ENCODE results near the gene TMEM215. TPM values are rescaled to one million over a fixed set of nuclear protein-coding genes. Genes with fewer than 3 reads are reported as not detected.

Gene TMEM215
- total RNA-seq, 4 donors from 2014 or later, result not detected

DNA sequence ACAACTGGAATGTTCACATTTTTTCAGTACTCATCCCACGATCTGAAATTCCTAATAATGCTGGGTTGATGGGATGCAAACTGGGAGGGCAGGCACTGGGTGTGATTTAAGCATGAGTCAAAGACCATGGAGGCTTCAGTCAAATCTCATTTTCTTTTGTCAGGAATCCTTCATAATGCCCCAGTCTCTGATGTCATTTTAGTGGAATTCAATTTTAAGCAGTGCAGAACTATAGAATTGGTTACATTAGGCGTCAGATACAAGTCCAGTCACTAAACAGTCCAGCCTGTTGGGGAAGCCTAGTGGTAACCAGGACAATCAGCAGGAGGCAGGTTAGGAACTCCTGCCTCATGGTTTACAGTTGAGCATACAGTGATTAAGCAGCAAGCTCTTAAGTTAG lies 41.0 kb upstream of the TMEM215 start:
- DNase-seq, result no peak
- Histone ChIP-seq H3K9me3 (no peaks in the 10 kb centered on the region), H3K36me3 (no peaks in the 10 kb centered on the region), H3K4me3 (no peak overlapping the region), H3K27me3 (no peaks in the 10 kb centered on the region), H3K4me1 (no peaks in the 10 kb centered on the region), H3K27ac (no peak overlapping the region)
- TF ChIP-seq, protein P1, sequence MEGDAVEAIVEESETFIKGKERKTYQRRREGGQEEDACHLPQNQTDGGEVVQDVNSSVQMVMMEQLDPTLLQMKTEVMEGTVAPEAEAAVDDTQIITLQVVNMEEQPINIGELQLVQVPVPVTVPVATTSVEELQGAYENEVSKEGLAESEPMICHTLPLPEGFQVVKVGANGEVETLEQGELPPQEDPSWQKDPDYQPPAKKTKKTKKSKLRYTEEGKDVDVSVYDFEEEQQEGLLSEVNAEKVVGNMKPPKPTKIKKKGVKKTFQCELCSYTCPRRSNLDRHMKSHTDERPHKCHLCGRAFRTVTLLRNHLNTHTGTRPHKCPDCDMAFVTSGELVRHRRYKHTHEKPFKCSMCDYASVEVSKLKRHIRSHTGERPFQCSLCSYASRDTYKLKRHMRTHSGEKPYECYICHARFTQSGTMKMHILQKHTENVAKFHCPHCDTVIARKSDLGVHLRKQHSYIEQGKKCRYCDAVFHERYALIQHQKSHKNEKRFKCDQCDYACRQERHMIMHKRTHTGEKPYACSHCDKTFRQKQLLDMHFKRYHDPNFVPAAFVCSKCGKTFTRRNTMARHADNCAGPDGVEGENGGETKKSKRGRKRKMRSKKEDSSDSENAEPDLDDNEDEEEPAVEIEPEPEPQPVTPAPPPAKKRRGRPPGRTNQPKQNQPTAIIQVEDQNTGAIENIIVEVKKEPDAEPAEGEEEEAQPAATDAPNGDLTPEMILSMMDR (IDR thresholded peaks at IDR 0.05), result no peak
- TF ChIP-seq POLR2A (IDR thresholded peaks at IDR 0.05), result no peak

DNA sequence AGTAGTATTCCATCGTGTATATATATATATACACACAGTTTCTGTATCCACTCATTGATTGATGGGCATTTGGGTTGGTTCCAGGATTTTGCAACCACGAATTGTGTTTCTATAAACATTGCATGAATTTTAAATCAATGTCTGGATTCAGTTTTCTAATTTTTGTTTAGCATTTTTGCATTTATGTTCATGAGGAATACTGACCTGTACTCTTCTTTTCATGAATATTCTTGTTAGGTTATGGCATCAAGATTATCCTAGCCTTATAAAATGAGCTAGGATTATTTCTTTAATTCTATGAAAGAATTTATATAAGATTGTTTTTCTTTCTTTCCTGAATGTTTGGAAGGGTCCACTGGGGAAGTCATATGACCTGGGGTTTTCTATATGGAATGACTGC lies 35.3 kb upstream of the TMEM215 start:
- TF ChIP-seq, protein P1 (IDR thresholded peaks at IDR 0.05), result no peak
- TF ChIP-seq POLR2A (IDR thresholded peaks at IDR 0.05), result no peak
- H3K4me1 ChIP-seq, result no peaks in the 10 kb centered on the region
- no peak overlapping the region for H3K4me3 ChIP-seq
- no peaks in the 10 kb centered on the region for H3K36me3 ChIP-seq
- DNase-seq, result no peak
- no peaks in the 10 kb centered on the region for H3K9me3 ChIP-seq
- no peak overlapping the region for H3K27ac ChIP-seq
- H3K27me3 ChIP-seq, result no peaks in the 10 kb centered on the region

DNA sequence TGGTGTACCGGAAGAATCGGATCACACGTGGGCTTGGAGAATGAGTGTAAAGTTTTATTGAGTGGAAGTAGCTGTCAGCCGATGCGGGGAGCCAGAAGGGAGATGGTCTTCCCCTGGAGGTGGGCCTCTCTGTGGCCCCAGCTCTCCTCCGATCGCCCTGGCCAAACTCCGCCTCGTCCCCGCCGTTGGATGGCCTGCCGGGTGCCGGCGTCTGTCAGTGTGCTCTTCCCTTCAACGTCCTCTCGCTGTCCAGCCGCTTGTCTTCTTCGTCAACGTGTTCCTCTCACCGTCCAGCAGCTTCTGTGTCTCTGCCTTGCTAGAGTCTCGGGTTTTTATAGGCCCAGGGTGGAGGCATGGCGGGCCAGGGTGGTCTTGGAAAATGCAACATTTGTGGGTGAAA lies 27.6 kb upstream of the TMEM215 start:
- TF ChIP-seq, protein P1 (IDR thresholded peaks at IDR 0.05), result no peak
- no peak for TF ChIP-seq POLR2A (IDR thresholded peaks at IDR 0.05)
- Histone ChIP-seq H3K27ac (no peak overlapping the region), H3K36me3 (no peaks in the 10 kb centered on the region), H3K4me1 (no peaks in the 10 kb centered on the region), H3K4me3 (no peak overlapping the region), H3K27me3 (no peaks in the 10 kb centered on the region), H3K9me3 (no peaks in the 10 kb centered on the region)
- no peak for DNase-seq

DNA sequence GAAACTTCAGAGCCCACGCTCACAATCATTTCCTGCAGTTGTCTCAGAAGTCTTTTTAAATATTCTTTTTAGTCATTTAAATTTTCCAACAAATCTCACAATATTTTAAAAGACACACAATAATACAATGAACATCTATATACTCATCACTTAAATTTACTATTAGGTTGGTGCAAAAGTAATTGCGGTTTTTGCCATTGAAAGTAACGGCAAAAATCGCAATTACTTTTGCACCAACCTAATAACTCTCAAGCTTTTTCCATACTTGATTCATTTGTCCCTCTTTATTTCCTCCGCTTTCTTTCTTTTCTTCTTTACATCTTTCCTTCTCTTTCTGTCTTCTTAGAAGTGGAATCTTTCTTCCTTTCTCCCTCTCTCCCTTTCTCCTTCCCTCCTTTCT lies 19.2 kb upstream of the TMEM215 start:
- Histone ChIP-seq H3K27me3 (no peaks in the 10 kb centered on the region), H3K9me3 (no peaks in the 10 kb centered on the region), H3K4me3 (no peak overlapping the region), H3K4me1 (no peaks in the 10 kb centered on the region), H3K27ac (no peak overlapping the region), H3K36me3 (no peaks in the 10 kb centered on the region)
- no peak for TF ChIP-seq POLR2A (IDR thresholded peaks at IDR 0.05)
- TF ChIP-seq, protein P1 (IDR thresholded peaks at IDR 0.05), result no peak
- no peak for DNase-seq

DNA sequence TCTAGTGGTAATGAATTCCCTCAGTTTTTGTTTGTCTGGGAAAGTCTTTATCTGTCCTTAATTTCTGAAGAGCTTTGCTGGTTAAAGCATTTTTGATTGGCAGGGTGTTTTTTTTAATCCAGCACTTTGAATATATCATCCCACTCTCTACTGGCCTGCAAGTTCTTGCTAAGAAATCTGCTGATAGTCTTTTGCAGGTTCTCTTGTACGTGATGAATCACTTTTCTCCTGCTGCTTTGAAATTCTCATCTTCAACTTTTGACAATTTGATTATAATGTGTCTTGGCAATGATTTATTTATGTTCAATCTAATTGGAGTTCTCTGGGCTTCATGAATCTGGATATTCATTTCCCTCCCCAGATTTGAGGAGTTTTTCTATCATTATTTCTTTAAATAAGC lies 8.1 kb upstream of the TMEM215 start:
- no peak for TF ChIP-seq POLR2A (IDR thresholded peaks at IDR 0.05)
- TF ChIP-seq, protein P1 (IDR thresholded peaks at IDR 0.05), result no peak
- no peak for DNase-seq
- no peaks in the 10 kb centered on the region for H3K9me3 ChIP-seq
- H3K27me3 ChIP-seq, result no peaks in the 10 kb centered on the region
- H3K36me3 ChIP-seq, result no peaks in the 10 kb centered on the region
- no peaks in the 10 kb centered on the region for H3K4me1 ChIP-seq
- no peak overlapping the region for H3K4me3 ChIP-seq
- H3K27ac ChIP-seq, result no peak overlapping the region

DNA sequence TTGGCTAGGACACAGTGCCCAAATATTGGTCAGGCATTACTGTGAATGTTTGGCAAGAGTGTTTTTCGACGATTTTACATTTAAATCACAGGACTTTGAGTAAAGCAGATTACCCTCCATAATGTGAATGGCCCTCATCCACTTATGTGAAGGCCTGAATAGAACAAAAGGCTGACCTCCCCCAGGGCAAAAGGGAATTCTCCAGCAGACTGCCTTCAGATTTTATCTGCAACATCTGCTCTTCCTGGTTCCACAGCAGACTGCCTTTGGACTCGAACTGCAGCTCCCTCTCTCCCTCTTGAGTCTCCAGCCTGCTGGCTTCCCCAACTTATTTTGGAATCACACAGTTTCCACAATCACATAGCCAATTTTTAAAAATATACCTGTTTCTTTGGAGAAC lies 7.1 kb upstream of the TMEM215 start:
- TF ChIP-seq, protein P1 (IDR thresholded peaks at IDR 0.05), result no peak
- no peak for TF ChIP-seq POLR2A (IDR thresholded peaks at IDR 0.05)
- Histone ChIP-seq H3K27ac (no peak overlapping the region), H3K36me3 (no peaks in the 10 kb centered on the region), H3K27me3 (no peaks in the 10 kb centered on the region), H3K4me1 (no peaks in the 10 kb centered on the region), H3K4me3 (no peak overlapping the region), H3K9me3 (no peaks in the 10 kb centered on the region)
- DNase-seq, result no peak
